ENCODE measurements around the gene CYP24A1.
A peak's percentile ranks its signal among the peaks of the same experiment; 100 is the strongest.
"Not testable (repeated sequence)": the region's sequence is repeated elsewhere in the genome, so short reads cannot be mapped to it uniquely, and the experiment has no call there.

CYP24A1 gene

DNA sequence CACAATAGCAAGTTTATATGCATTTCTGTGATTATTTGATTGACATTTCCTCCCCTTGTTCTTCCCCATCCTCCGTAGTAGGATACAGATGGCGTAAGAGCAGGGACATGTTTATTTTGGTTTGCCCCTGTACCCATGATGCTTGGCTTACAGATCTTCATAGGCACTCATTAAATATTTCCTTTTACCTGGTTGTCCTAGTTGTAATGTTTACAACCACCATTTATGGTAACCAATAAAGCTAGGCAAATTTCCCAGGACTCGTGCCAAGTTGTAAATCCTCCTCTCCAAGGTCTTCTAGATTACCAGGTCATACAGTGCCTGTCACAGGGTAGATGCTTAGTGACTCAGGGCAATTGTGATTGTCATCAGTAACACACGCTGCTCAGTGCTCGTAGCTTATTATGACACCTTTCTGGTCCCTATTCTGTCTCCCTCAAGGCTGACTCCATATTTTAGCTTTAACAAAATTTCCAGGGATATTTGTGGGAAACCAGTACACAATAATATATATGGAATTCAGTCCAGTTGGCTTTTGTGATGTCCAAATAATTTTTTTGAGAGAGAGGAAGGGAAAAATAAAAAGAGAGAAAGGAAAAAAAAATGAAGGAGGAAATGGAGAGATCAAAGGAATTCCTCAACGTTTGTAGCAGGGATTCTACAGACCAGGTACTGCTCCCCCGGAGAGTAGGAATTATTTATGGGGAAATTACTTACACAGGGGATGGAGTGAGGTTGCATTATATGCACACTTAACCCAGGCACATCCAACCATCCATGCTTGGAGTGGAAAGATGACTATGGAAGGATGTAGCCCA, 24.6 kb downstream of the CYP24A1 start:
- DNase-seq = no peak
- in situ Hi-C loops (cut with HindIII; ENCODE audit: low pct_ligation_motif_present, low pct_unique_long_range_greater_than_20kb, low sequenced_read_pairs) = no loop called here

DNA sequence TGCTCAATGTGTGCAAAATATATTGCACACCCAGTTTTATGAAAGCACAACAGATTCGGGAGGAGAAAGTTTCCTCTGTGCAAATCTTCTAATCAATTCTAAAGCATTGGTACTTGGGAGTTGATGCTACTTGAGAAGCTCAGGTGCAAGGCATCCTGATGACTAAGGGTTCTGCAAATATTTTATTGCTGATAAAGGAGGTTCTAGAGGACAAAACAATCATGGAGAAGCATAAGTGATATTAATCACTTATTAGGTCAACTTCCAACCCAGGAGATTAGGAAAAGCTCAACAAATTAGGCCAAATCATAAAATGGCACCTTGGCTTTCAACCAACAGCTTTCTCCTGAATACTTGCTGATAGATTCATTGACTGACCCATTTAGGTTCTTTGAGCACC, 27.1 kb downstream of the CYP24A1 start:
- in situ Hi-C loops (cut with HindIII; ENCODE audit: low pct_ligation_motif_present, low pct_unique_long_range_greater_than_20kb, low sequenced_read_pairs) = no loop called here
- DNase-seq = no peak

DNA sequence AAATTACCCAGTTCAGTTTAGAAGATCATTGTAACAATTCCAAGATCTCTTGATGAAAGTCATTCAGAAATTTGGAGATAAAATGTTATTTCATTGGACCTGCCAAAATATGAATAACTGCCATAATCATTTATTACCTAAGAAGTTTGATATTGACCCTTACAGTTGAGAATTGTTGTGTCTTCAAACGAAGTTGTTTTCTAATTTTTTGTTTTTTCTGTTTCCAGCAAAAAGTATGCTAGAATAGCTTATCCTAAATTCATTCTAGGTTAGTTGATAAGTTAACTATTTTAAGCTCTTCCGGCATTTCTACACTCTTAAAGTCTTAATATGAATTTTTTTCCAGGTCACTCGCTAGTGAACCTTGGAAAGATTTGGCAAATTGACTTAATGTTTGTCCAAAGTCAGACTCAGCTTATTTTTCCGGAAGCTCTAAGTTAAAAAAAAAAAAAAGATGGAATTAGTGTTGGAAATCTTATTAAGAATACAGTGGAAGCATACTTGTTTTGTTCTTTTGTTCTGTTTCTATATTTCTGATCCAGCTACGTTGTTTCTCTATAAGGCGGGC, 28.9 kb downstream of the CYP24A1 start:
- in situ Hi-C loops (cut with HindIII; ENCODE audit: low pct_ligation_motif_present, low pct_unique_long_range_greater_than_20kb, low sequenced_read_pairs) = no loop called here
- no peak for DNase-seq

DNA sequence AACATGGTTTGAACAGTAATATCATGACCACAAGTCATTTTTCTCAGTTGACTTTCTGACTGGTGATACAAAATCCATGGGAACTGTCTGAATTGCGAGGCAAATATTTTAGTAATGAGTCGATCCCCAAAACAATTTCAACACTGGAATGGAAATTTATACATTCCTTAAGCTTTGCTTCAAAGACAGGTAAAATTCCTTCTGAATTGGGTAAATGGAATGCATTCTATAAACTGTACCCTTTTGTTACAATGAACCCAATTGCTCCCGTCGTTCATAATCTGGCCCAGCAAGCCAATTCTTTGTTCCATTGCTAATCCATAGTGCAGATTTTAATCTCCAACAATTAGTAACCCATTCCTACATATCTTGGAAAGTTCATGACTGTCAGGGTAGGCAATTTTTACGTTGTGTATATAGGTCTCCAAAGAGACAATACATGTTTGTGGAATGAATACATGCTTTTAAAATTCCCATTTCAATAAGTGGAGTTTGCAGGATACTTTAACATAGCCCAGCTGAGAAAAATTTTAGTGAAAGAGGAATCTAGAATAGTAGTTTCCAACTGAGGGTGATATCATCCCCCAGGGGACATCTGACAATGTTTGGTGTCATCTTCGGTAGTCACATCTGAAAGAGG, 32.7 kb downstream of the CYP24A1 start:
- in situ Hi-C loops (cut with HindIII; ENCODE audit: low pct_ligation_motif_present, low pct_unique_long_range_greater_than_20kb, low sequenced_read_pairs) = no loop called here
- no peak for DNase-seq

DNA sequence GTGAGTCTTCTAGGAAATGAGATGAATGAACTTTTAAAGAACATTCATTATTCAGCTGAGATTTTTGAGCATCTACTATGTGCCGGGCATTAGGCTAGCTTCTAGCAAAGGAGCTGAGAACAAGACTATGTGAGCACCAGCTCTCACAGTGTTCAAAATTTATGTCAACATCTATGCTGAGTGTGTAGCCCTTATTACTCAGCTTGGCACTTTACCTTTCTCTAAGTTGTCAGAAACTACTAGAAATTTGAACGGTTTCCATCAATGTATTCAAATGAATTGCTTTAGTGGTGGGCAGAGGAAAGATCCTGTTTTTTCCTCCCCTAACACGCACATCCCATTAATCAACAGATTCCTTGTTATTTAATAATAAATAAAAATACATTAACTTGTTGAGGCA, 33.3 kb downstream of the CYP24A1 start:
- no peak for DNase-seq
- in situ Hi-C loops (cut with HindIII; ENCODE audit: low pct_ligation_motif_present, low pct_unique_long_range_greater_than_20kb, low sequenced_read_pairs) = no loop called here

DNA sequence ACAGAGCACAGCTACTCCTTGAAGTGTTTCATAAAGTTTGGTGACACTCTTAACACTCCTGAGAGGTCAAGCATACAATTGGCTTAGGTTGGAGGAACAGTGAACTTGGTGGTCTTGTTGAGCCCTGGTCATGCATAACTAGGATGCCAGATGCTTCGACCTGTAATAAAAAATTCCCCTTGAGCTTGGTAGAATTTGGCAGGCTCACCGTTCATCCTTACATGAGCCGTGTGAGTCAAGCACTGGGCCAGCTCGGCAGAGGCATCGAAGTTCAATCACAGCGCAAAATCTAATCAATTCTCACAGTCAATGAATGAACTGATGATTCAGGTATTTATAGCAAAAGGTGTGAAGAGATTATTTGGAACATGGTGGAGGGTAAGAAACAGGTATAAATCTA, 33.7 kb downstream of the CYP24A1 start:
- in situ Hi-C loops (cut with HindIII; ENCODE audit: low pct_ligation_motif_present, low pct_unique_long_range_greater_than_20kb, low sequenced_read_pairs) = no loop called here
- no peak for DNase-seq

DNA sequence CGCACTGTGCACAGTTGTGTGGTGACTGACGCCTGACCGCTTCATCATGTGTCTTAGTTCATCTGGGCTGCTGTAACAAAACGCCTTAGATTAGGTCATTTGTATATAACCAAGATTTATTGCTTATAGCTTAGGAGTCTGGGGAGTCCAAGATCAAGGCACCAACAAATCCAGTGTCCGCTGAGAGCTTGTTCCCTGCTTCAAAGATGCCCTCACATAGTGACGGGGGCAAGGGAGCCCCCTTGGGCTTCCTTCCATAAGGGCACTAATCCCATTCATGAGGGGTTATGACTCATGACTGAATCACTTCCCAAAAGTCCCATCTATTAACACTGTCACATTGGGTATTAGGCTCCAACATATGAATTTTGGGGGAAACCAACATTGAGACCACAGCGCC, 34.6 kb downstream of the CYP24A1 start:
- in situ Hi-C loops (cut with HindIII; ENCODE audit: low pct_ligation_motif_present, low pct_unique_long_range_greater_than_20kb, low sequenced_read_pairs) = no loop called here
- no peak for DNase-seq

DNA sequence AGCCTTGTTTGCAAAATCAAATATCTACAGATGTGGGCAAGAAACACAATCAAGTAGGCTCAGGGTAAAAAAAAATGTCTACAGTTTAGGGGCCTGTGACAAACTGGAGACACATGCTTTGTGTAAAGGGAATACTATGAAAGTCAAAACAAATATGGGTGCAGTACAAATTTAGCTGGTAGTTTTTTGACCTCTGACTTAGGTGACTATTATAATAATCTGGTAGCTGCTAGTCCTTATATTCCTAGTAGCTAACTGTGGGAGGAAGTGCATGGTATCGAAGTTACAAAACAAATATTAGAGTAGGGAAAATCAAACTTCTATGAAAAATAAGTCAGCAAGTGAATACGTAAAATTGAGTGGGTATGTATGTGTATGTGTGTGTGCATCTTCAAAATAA, 35.4 kb downstream of the CYP24A1 start:
- no peak for DNase-seq
- in situ Hi-C loops (cut with HindIII; ENCODE audit: low pct_ligation_motif_present, low pct_unique_long_range_greater_than_20kb, low sequenced_read_pairs) = no loop called here

DNA sequence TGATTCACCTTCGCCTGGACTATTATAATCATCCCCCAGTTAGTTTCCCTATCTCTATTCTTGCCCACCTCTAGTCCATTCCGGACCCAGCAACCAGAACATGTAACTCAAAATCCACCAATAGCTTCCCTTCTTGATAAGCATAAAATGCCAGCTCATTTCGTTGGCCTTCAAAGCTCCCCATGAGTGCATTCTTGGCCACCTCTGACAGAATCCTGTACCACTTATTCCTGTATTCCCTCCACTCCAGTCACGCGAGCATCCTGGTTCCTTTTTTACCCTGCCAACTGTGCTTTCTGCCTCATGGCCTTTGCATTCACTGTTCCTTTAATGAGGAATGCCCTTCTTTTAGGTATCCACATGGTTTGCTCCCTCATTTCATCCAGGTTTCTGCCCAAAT, 36.7 kb downstream of the CYP24A1 start:
- DNase-seq = no peak
- in situ Hi-C loops (cut with HindIII; ENCODE audit: low pct_ligation_motif_present, low pct_unique_long_range_greater_than_20kb, low sequenced_read_pairs) = no loop called here

DNA sequence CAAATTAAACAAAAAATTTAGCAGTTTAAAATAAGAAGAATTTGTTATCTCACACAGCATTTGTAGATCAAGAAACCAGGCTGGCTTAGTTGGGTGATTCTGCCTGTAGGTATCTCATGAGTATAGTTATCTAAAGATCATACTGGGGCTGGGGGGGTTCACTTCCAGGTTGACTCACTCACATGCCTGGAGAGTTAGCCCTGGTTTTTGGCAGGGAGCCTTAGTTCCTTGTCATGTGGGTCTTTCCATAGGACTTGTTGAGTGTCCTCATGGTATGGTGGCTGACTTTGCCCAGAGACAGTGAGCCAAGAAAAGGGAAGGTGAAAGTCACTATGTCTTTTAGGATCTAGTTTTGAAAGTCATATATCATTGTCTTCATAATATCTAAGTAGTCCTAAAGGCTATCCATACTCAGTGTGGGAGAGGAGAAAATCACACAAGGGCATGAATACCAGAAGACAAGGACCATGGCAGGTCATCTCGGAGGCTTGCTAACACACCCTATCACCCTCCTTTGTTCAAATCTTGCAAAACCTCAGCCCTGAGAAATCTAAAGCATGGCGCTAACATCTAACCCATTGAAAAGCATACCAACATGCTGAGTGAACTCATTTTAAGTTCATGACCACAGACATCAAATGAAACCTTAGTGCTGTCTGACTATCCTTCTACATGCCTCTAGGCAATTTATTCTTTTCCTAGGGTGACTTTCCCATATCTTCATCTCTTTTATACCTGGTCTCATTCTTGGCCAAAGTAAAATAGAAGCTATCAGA, 39.2 kb downstream of the CYP24A1 start:
- in situ Hi-C loops (cut with HindIII; ENCODE audit: low pct_ligation_motif_present, low pct_unique_long_range_greater_than_20kb, low sequenced_read_pairs) = no loop called here
- DNase-seq = no peak

DNA sequence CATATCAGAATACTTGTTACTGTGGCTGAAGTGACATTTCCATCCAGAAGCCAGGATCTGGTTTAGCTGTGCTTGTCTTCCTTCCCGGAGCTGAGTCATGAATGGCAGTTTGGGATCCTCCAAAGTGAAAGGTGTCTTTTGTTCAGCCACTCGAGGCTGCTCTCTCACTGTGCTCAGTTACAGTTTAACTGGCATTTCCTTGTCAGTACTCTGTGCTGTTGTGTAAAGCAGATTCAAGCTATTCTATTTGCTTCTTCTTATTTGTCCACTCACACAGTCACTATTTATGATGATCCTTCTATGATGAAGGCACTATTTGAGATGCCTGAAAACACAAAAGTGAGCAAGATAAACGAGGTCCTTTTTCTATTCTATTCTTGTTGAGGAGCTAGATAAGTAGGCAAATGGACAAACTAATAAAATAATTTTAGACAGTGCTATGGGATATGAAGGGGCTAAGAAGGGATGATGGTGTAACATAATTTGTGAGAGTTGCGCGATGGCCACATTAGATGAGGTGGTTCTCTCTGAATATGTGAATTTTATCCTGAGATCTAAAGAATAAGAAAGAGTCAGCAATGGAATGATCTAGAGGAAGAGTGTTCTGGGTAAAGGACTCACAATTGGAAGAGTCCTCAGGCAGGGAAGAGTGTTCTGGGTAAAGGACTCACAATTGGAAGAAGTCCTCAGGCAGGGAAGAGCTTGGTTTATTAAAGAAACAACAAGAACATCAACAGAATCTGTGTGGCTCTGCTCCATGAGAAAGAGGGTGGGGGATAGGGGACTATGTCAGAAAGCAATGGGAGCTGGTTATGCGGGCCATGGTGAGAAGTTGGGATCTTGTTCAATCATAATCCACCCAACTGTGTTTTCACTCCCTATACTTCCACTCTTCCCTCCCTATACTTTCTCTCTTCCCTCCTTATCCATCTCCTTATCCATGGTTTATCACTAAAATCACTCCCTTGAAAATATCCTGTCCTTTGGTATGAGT, 40.1 kb downstream of the CYP24A1 start:
- DNase-seq = peak; percentile 66
- in situ Hi-C loops (cut with HindIII; ENCODE audit: low pct_ligation_motif_present, low pct_unique_long_range_greater_than_20kb, low sequenced_read_pairs) = no loop called here

DNA sequence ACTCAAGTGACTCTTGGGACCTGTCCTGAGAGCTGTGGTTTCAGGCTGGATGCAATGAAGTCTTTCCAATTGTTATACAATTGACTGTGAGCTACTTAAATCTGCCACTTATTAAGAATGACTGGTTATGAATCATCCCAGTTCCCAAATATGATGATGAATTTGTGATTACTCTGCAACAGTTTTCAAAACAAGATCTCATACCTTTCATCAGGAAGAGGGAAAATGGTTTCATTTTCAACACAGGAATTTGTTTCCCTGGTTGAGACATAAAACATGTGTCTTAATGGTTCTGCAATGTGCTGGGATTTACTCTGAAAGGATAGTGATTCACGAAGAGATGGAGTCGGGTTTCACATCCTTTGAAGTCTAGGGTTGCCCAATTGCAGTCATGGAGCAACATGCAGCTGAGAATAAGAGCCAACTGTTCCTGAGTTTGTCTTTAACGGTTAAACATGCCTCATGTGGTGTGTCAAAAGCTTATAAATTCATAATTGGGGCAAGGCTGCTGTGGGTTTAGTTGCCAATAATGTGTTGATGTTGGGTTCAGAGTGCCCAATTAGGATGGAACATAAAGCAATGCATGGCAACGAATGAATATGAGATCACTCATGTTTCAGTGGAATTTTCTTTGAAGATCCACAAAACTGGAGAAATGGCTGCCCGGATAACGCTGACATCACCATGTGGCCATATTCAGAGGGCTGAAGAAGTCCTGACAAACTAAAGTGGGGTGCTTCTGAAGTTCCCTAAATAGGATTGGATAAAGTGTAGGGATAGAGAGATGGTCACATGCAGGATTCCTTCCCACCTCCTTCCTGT, 41.0 kb downstream of the CYP24A1 start:
- peak; percentile 65 for DNase-seq
- in situ Hi-C loops (cut with HindIII; ENCODE audit: low pct_ligation_motif_present, low pct_unique_long_range_greater_than_20kb, low sequenced_read_pairs) = no loop called here

DNA sequence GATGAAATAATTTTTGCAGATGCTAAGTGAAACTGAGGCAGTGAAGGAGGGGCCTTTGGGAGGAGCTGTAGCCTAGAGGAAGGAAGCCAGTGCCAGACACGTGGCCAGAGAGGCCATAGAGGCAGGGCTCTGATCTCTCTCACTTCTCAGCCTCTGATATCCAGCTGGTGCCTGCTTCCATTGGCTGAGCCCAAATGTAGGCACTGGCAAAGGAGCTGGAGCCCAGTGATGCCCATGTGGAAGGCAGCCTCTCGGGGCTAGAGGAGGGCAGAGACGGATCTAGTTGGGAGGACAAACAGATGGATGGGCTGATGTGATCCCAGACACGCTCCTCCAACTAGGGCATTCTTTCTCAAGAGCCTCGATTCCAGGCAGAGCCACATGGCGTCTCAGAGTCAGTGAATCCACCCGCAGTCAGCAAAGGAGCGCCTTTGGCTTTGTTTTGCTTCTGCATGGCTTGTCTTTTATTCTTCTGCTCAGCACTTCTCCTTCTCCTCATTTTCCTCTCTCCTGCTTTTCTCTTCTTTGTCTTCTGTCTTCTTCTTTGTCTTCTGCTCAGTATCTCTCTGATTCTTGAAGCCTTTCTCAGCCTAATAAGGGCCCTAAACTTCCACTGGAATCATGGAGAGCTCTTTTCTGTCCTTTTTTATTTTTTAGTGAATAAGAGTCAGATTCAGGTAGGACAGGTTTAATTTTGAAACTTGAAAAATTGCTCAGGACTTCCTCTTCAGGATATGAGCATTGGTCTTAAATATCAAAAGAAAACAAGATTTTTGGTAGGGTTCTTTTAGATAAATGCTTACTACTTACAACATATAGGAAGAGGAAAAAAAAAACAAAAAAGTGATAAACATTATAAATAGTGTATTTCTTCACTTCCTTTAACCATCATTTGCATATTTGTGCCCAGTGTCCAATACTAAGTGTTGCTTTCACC, 41.8 kb downstream of the CYP24A1 start:
- no peak for DNase-seq
- in situ Hi-C loops (cut with HindIII; ENCODE audit: low pct_ligation_motif_present, low pct_unique_long_range_greater_than_20kb, low sequenced_read_pairs) = no loop called here

DNA sequence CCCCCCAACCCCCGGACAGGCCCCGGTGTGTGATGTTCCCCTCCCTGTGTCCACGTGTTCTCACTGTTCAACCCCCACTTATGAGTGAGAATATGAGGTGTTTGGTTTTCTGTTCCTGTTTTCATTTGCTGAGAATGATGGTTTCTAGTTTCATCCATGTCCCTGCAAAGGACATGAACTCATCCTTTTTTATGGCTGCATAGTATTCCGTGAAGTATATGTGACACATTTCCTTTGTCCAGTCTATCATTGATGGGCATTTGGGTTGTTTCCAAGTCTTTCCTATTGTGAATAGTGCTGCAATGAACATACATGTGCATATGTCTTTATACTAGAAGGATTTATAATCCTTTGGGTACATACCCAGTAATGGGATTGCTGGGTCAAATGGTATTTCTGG, 42.7 kb downstream of the CYP24A1 start:
- in situ Hi-C loops (cut with HindIII; ENCODE audit: low pct_ligation_motif_present, low pct_unique_long_range_greater_than_20kb, low sequenced_read_pairs) = not testable (repeated sequence)

DNA sequence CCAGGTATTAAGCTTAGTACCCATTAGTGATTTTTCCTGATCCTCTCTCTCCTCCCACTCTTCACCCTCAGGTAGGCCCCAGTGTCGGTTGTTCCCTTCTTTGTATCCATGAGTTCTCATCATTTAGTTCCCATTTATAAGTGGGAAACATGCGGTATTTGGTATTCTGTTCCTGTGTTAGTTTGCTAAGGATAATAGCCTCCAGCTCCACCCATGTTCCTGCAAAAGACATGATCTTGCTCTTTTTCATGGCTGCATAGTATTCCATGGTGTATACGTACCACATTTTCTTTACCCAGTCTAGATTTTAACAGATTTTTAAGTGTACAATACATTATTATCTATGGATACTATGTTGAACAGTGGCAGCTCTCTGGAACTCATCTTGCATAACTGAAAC, 44.4 kb downstream of the CYP24A1 start:
- in situ Hi-C loops (cut with HindIII; ENCODE audit: low pct_ligation_motif_present, low pct_unique_long_range_greater_than_20kb, low sequenced_read_pairs) = no loop called here

More for the DNA sequence above, 42.7 kb downstream of the CYP24A1 start:
- DNase-seq = not testable (repeated sequence)

DNA sequence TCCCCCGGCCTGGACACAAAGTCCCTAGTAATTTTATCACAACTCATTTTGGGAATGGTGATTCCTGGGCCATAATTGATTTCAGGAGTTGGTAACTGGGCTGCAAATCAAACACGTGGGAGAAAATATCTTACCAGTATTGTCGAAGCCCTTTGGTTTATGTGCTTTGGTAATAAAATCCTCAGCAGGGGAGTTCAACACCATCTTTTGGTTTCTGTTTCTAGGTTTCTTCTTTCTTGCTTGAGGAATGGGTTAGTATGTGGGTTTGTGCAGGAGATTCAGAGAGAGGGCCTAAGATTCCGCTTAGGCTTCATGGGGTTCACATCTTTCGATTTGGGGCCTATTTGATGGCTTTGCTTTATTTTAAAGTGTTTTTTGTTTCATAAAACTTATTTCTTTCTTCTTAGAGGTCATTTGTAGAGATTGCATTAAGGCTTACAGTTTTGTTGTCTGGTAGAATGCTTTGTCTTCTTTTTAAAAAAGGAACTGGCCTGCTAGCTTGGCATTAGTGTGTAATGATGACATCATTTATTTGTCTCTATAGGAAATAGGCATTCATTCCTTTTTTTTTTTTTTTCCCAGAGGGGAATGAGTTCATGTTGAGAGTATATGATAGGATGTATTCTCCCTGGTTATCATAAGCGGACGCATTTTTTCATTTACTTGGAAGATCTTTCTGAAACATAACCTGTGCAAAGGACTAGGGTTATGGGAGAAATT, 45.8 kb downstream of the CYP24A1 start:
- no peak for DNase-seq
- in situ Hi-C loops (cut with HindIII; ENCODE audit: low pct_ligation_motif_present, low pct_unique_long_range_greater_than_20kb, low sequenced_read_pairs) = no loop called here

More for the DNA sequence above, 44.4 kb downstream of the CYP24A1 start:
- no peak for DNase-seq
